CD14-positive monocyte (primary cell): ENCODE results near the gene ORAI2. TPM values are rescaled to one million over a fixed set of nuclear protein-coding genes. Genes with fewer than 3 reads are reported as not detected.
"Not testable (repeated sequence)": the region's sequence is repeated elsewhere in the genome, so short reads cannot be mapped to it uniquely, and the experiment has no call there.

Experiments
- DNase-seq, 3 donors: peaks; one replicate each; pipeline ENCODE4 v3.0.0-alpha.2; 2011 to 2022
- H2AFZ ChIP-seq: 2 replicates; pipeline ENCODE4 v1.6.0; 2012; ENCODE audit warnings: mild to moderate bottlenecking, low read depth, low read length, inconsistent platforms; ENCODE audit not compliant: insufficient read depth, poor library complexity, severe bottlenecking
- H3K27ac ChIP-seq, 2 donors: 1 replicate in 1 of 2; 2 replicates in 1 of 2; pipeline ENCODE4 v1.5.1; 2012 to 2013; ENCODE audit warnings: low read length in 2 of 2, control low read depth in 1 of 2, inconsistent platforms in 1 of 2, low read depth in 1 of 2, mild to moderate bottlenecking in 1 of 2
- H3K27me3 ChIP-seq, 2 donors: one replicate each; pipeline versions ENCODE4 v1.6.0 to v1.6.1; 2011 to 2013; ENCODE audit warnings: low read length in 2 of 2; ENCODE audit not compliant: control insufficient read depth in 2 of 2, insufficient read depth in 2 of 2
- H3K36me3 ChIP-seq, 2 donors: replicated peaks in 1 of 2; 1 replicate in 1 of 2; 2 replicates in 1 of 2; pipeline versions ENCODE4 v1.5.1 to v1.6.1; 2012 to 2013; ENCODE audit warnings: low read length in 2 of 2, control low read depth in 1 of 2, inconsistent platforms in 1 of 2, mild to moderate bottlenecking in 1 of 2; ENCODE audit not compliant: insufficient read depth in 2 of 2, control insufficient read depth in 1 of 2
- H3K4me1 ChIP-seq, 2 donors: 1 replicate in 1 of 2; 2 replicates in 1 of 2; pipeline versions ENCODE4 v1.5.1 to v1.6.1; 2012 to 2013; ENCODE audit warnings: low read length in 2 of 2, control low read depth in 1 of 2, inconsistent platforms in 1 of 2, mild to moderate bottlenecking in 1 of 2, moderate library complexity in 1 of 2; ENCODE audit not compliant: insufficient read depth in 2 of 2, control insufficient read depth in 1 of 2
- H3K4me2 ChIP-seq: replicated peaks from 2 replicates; pipeline ENCODE3; 2012; ENCODE audit warnings: low read length, moderate library complexity, mild to moderate bottlenecking; ENCODE audit not compliant: poor library complexity, severe bottlenecking; ENCODE audit errors: extremely low read depth
- H3K4me3 ChIP-seq, 3 experiments: fragments of 200-600 bp in 1 of 3; sonication (generic) in 1 of 3; replicated peaks in 1 of 3; 1 replicate in 2 of 3; 2 replicates in 1 of 3; pipeline ENCODE4 v1.5.1; 2011 to 2013; ENCODE audit warnings: low read length in 3 of 3, mild to moderate bottlenecking in 3 of 3, control low read depth in 2 of 3, low read depth in 2 of 3, inconsistent platforms in 1 of 3, moderate library complexity in 1 of 3
- H3K79me2 ChIP-seq: 2 replicates; pipeline ENCODE4 v1.6.0; 2012; ENCODE audit warnings: mild to moderate bottlenecking, control low read depth, inconsistent platforms, low read length, moderate library complexity; ENCODE audit not compliant: insufficient read depth
- H3K9ac ChIP-seq: 2 replicates; pipeline ENCODE4 v1.6.0; 2017; ENCODE audit warnings: low read length, mild to moderate bottlenecking; ENCODE audit not compliant: insufficient read depth, poor library complexity, severe bottlenecking
- H3K9me3 ChIP-seq, 2 donors: replicated peaks in 1 of 2; 1 replicate in 1 of 2; 2 replicates in 1 of 2; pipeline versions ENCODE4 v1.5.1 to v1.6.1; 2012 to 2013; ENCODE audit warnings: low read length in 2 of 2, control low read depth in 1 of 2; ENCODE audit not compliant: control insufficient read depth in 1 of 2, insufficient read depth in 1 of 2
- H4K20me1 ChIP-seq: 2 replicates; pipeline ENCODE4 v1.6.0; 2012; ENCODE audit warnings: mild to moderate bottlenecking, low read length, control low read depth, moderate library complexity; ENCODE audit not compliant: insufficient read depth
- H3K27ac Mint-ChIP-seq, 7 donors: one replicate each; pipeline ENCODE4 v1.8.0; 2020; ENCODE audit warnings: mild to moderate bottlenecking in 7 of 7, mixed read lengths in 7 of 7, moderate library complexity in 6 of 7, inconsistent platforms in 2 of 7
- H3K27me3 Mint-ChIP-seq, 3 donors: one replicate each; pipeline ENCODE4 v1.8.0; 2021 to 2022; ENCODE audit warnings: low read depth in 3 of 3, mild to moderate bottlenecking in 3 of 3, mixed read lengths in 3 of 3, moderate library complexity in 3 of 3, inconsistent platforms in 1 of 3
- H3K36me3 Mint-ChIP-seq, 2 donors: one replicate each; pipeline ENCODE4 v1.8.0; 2020; ENCODE audit warnings: mixed read lengths in 2 of 2, inconsistent platforms in 1 of 2, mild to moderate bottlenecking in 1 of 2
- H3K4me1 Mint-ChIP-seq: one replicate; pipeline ENCODE4 v1.8.0; 2020; ENCODE audit warnings: mild to moderate bottlenecking, mixed read lengths
- H3K4me3 Mint-ChIP-seq, 2 donors: one replicate each; pipeline ENCODE4 v1.8.0; 2020; ENCODE audit warnings: mild to moderate bottlenecking in 2 of 2, mixed read lengths in 2 of 2, moderate library complexity in 1 of 2
- H3K9me3 Mint-ChIP-seq, 7 donors: one replicate each; pipeline ENCODE4 v1.8.0; 2020 to 2022; ENCODE audit warnings: mixed read lengths in 7 of 7, mild to moderate bottlenecking in 6 of 7, moderate library complexity in 6 of 7, inconsistent platforms in 2 of 7
- WGBS: methylation state at CpG from one replicate; pipeline ENCODE4 v1.1.5; 2013; ENCODE audit warnings: missing lambda C conversion rate; ENCODE audit not compliant: insufficient coverage; 5-methylcytosine and 5-hydroxymethylcytosine counted together
- intact Hi-C, 2 donors: fragments of 100-400 bp; cut with micrococcal nuclease; formaldehyde crosslinking; loops; one replicate each; pipeline versions ENCODE4 v1.15.0 to v1.15.1; 2023
- polyA plus RNA-seq, 3 donors: library from polyadenylated mRNA; depleted of rRNA in 1 of 3; unstranded in 2 of 3; stranded (reverse) in 1 of 3; fragments of 300-500 nt in 2 of 3; fragments of >200 nt in 1 of 3; fragmentation: Illumina TruSeq in 2 of 3; gene quantifications; 1 replicate in 2 of 3; 2 replicates in 1 of 3; pipeline ENCODE4 v1.2.3, GENCODE V29; 2012 to 2021

The ORAI2 gene
- polyA plus RNA-seq, 3 donors, result 27.5 to 50.0 (median 38.2) TPM

GRCh38 chr7:102497308-102497707 is 63.9 kb downstream of the ORAI2 start:
- H3K36me3 Mint-ChIP-seq, H3K4me3 ChIP-seq, H3K9me3 ChIP-seq, DNase-seq, H4K20me1 ChIP-seq, H3K27me3 Mint-ChIP-seq, H3K4me1 Mint-ChIP-seq, H3K4me3 Mint-ChIP-seq, H3K36me3 ChIP-seq, H3K9ac ChIP-seq, H3K27me3 ChIP-seq, H3K27ac Mint-ChIP-seq, H3K9me3 Mint-ChIP-seq, intact Hi-C loops, H3K4me1 ChIP-seq, H2AFZ ChIP-seq, H3K4me2 ChIP-seq, H3K79me2 ChIP-seq, H3K27ac ChIP-seq: not testable (repeated sequence)
- no CpG with 5 or more reads among the region's 5 CpGs for WGBS

- 100% methylated on average over 2 of the region's 16 CpGs for WGBS
- H3K36me3 ChIP-seq, H3K4me2 ChIP-seq, H2AFZ ChIP-seq, H3K79me2 ChIP-seq, H3K36me3 Mint-ChIP-seq, H3K4me3 ChIP-seq, H3K27me3 ChIP-seq, intact Hi-C loops, H3K4me1 Mint-ChIP-seq, H3K4me3 Mint-ChIP-seq, H3K27me3 Mint-ChIP-seq, H4K20me1 ChIP-seq, H3K27ac ChIP-seq, H3K4me1 ChIP-seq, H3K27ac Mint-ChIP-seq, H3K9ac ChIP-seq, DNase-seq, H3K9me3 ChIP-seq, H3K9me3 Mint-ChIP-seq: not testable (repeated sequence)
Measured at GRCh38 chr7:102498321-102498720, 64.9 kb downstream of the ORAI2 start.

- H3K4me3 ChIP-seq, intact Hi-C loops, H3K4me1 ChIP-seq, H3K36me3 Mint-ChIP-seq, DNase-seq, H3K4me1 Mint-ChIP-seq, H3K36me3 ChIP-seq, H3K9ac ChIP-seq, H3K27me3 Mint-ChIP-seq, H3K9me3 Mint-ChIP-seq, H3K9me3 ChIP-seq, H3K4me2 ChIP-seq, H2AFZ ChIP-seq, H3K4me3 Mint-ChIP-seq, H3K27ac ChIP-seq, H3K27me3 ChIP-seq, H3K79me2 ChIP-seq, H4K20me1 ChIP-seq, H3K27ac Mint-ChIP-seq: not testable (repeated sequence)
- no CpG with 5 or more reads among the region's 12 CpGs for WGBS
Measured at GRCh38 chr7:102503141-102503540, 69.8 kb downstream of the ORAI2 start.

- H3K36me3 Mint-ChIP-seq, H3K9ac ChIP-seq, H3K4me1 Mint-ChIP-seq, H3K4me1 ChIP-seq, H2AFZ ChIP-seq, H4K20me1 ChIP-seq, H3K36me3 ChIP-seq, H3K27me3 Mint-ChIP-seq, H3K4me3 Mint-ChIP-seq, H3K4me3 ChIP-seq, H3K27ac ChIP-seq, DNase-seq, H3K27ac Mint-ChIP-seq, H3K4me2 ChIP-seq, H3K27me3 ChIP-seq, H3K79me2 ChIP-seq, H3K9me3 Mint-ChIP-seq, intact Hi-C loops, H3K9me3 ChIP-seq: not testable (repeated sequence)
- no CpG with 5 or more reads among the region's 24 CpGs for WGBS
Measured at GRCh38 chr7:102505298-102506185, 72.2 kb downstream of the ORAI2 start.
